Stimulated activated naive B cell treated with anti-CD40 and anti-IgM and Interleukin-4, amounts not matched to agents 10 μg/mL and 1 μg/mL and 100 μg/mL, for 72 hours (primary cell): ENCODE data around the gene TTC34.
A peak's percentile ranks its signal among the peaks of the same experiment; 100 is the strongest.

Source experiments
- ATAC-seq, 2 donors: fragments of 150-1000 bp; cut with Tn5 transposase; replicated peaks; 2 replicates each; pipeline ENCODE4 v1.10.0; 2021; ENCODE audit warnings: moderate library complexity in 1 of 2
- DNase-seq: peaks from one replicate; pipeline ENCODE4 v3.0.0; 2021
- H3K27ac Mint-ChIP-seq: one replicate; pipeline ENCODE4 v1.8.0; 2022; ENCODE audit warnings: mild to moderate bottlenecking, mixed read lengths
- H3K27me3 Mint-ChIP-seq, 2 donors: one replicate each; pipeline ENCODE4 v1.8.0; 2022; ENCODE audit warnings: mixed read lengths in 2 of 2
- H3K36me3 Mint-ChIP-seq, 2 donors: one replicate each; pipeline ENCODE4 v1.8.0; 2022; ENCODE audit warnings: mixed read lengths in 2 of 2, mild to moderate bottlenecking in 1 of 2
- H3K4me1 Mint-ChIP-seq, 2 donors: one replicate each; pipeline ENCODE4 v1.8.0; 2022; ENCODE audit warnings: mixed read lengths in 2 of 2, mild to moderate bottlenecking in 1 of 2
- H3K4me3 Mint-ChIP-seq, 2 donors: one replicate each; pipeline ENCODE4 v1.8.0; 2022; ENCODE audit warnings: mild to moderate bottlenecking in 2 of 2, mixed read lengths in 2 of 2, moderate library complexity in 1 of 2
- H3K9me3 Mint-ChIP-seq, 2 donors: one replicate each; pipeline ENCODE4 v1.8.0; 2022; ENCODE audit warnings: mixed read lengths in 2 of 2, mild to moderate bottlenecking in 1 of 2

The TTC34 gene

DNA sequence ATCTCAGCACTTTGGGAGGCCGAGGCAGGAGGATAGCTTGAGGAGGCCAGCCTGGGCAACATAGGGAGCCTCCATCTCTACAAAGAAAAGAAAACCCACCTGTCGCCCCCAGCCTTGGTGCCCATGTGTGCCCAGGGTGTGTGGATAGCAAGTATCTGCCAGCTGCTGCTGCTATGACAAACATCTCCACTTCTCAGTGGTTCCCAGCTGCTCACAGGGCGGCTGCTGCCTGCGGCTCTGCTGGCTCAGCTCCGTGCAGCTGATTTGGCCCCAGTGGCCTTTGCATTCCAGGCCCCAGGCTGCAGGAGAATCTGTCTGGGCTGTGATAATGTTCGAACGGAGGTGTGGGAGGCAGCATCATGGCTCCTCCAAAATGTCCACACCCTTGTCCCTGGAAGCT lies 10.6 kb upstream of the TTC34 start:
- peaks cover 4% of the 10 kb centered on the region in 2 donors for H3K9me3 Mint-ChIP-seq
- no peaks in the 10 kb centered on the region for H3K36me3 Mint-ChIP-seq
- H3K4me3 Mint-ChIP-seq = no peak overlapping the region
- no peak overlapping the region for H3K27ac Mint-ChIP-seq
- DNase-seq = no peak
- H3K27me3 Mint-ChIP-seq = peaks cover 0 to 23% of the 10 kb centered on the region in 2 donors
- H3K4me1 Mint-ChIP-seq = no peaks in the 10 kb centered on the region
- no peak for ATAC-seq

DNA sequence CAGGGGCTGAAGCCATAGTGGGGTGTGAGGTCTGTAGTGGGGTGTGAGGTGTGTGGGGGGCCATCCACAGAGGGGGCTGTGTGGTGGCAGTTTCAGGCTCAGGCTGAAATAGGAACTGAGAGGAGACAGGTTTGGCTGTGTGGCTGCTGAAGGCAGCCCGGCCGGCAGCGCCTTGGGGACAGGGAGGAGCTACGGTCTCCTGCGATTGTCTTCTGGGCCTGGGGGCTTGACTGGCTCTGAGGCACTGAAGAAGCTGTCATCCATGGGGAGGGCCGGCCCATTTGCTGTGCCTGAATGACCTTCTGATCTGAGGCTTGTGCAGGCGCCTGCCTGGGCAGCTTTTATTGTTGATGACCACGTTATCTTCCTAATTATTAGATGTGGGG lies 10.0 kb upstream of the TTC34 start:
- no peaks in the 10 kb centered on the region for H3K4me1 Mint-ChIP-seq
- ATAC-seq (peak in 1 of 2 donors; percentile 36), DNase-seq (no peak)
- H3K9me3 Mint-ChIP-seq = peaks cover 4% of the 10 kb centered on the region in 2 donors
- no peak overlapping the region for H3K4me3 Mint-ChIP-seq
- no peak overlapping the region for H3K27ac Mint-ChIP-seq
- H3K36me3 Mint-ChIP-seq = no peaks in the 10 kb centered on the region
- peaks cover 0 to 21% of the 10 kb centered on the region in 2 donors for H3K27me3 Mint-ChIP-seq

DNA sequence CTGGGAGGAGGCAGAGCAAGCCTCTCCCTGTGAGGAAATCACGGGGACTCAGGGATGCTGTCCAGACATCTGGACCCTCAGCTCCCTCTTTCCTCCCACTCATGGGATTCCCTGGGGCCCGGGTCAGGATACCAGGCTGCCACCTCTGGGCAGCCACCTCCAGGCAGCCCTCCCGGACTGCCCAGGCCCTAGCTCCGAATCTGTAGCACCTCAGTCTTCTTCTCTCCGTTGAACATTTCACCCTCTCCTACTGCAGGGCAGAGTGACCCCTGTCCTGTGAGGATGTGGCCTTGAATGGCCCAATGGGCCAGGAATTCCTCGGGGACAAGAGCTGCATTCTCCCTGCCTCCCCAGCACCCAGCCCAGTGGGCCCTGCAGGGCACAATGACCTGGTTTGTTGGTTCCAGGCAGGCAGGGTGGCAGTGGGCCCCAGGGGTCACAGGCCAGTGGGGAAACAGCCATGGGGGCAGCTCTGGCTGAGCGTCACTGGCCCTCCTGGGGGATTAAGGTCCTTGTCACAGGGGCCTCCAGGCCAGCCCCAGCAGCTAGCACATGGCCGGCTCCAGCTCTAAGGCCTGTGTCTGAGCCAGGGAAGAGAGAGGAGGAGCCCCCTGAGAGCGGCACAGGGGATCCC lies 9.5 kb upstream of the TTC34 start:
- Mint-ChIP-seq H3K27me3 (peaks cover 3 to 21% of the 10 kb centered on the region in 2 donors), H3K4me1 (no peaks in the 10 kb centered on the region), H3K4me3 (no peak overlapping the region), H3K27ac (no peak overlapping the region), H3K36me3 (no peaks in the 10 kb centered on the region), H3K9me3 (peaks cover 4% of the 10 kb centered on the region in 2 donors)
- DNase-seq = no peak
- no peak for ATAC-seq

DNA sequence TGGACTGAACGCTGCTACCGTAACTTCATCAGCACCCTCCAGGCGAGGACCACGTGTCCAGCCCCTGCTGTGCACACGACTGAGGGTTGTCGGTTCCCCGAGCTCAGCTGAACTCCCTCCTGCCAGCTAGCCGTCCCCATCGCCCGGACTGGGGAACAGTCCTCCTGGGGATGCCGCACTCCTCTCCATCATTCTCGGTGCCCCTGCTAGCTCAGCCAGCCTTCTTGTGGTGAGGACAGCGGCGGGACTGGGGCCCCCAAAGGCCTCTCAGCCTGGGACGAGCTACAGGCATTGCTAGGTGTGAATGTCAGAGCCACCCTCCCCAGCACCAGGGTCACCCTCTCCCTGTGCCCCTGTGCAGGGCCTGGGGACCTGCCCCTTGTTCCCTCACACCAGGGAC lies 8.8 kb upstream of the TTC34 start:
- Mint-ChIP-seq H3K9me3 (peaks cover 4% of the 10 kb centered on the region in 2 donors), H3K27me3 (peaks cover 5 to 24% of the 10 kb centered on the region in 2 donors), H3K4me1 (no peaks in the 10 kb centered on the region), H3K27ac (no peak overlapping the region), H3K36me3 (no peaks in the 10 kb centered on the region), H3K4me3 (no peak overlapping the region)
- ATAC-seq = no peak
- no peak for DNase-seq

DNA sequence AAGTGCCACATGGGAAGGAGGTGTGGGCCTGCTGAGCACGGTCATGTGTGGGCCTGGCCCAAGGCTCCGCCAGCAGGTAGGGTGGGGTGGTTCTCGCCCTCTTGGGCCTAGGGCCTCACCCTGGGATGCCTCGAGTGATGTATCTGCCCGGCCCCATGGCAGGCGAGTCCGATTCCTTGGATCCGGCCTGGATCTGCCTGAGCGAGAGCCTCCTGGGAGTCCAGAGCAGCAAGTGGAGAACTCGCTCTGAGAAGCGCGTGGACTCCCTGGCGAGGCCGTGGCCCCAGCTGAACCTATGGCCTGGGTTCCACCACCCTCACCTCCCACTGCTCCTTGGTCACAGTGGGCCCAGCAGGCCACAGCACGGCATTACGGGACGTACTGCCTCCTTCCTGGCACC lies 8.2 kb upstream of the TTC34 start:
- DNase-seq = no peak
- Mint-ChIP-seq H3K4me3 (no peak overlapping the region), H3K27ac (no peak overlapping the region), H3K4me1 (no peaks in the 10 kb centered on the region), H3K27me3 (peaks cover 5 to 24% of the 10 kb centered on the region in 2 donors), H3K36me3 (no peaks in the 10 kb centered on the region), H3K9me3 (peaks cover 4% of the 10 kb centered on the region in 2 donors)
- no peak for ATAC-seq

DNA sequence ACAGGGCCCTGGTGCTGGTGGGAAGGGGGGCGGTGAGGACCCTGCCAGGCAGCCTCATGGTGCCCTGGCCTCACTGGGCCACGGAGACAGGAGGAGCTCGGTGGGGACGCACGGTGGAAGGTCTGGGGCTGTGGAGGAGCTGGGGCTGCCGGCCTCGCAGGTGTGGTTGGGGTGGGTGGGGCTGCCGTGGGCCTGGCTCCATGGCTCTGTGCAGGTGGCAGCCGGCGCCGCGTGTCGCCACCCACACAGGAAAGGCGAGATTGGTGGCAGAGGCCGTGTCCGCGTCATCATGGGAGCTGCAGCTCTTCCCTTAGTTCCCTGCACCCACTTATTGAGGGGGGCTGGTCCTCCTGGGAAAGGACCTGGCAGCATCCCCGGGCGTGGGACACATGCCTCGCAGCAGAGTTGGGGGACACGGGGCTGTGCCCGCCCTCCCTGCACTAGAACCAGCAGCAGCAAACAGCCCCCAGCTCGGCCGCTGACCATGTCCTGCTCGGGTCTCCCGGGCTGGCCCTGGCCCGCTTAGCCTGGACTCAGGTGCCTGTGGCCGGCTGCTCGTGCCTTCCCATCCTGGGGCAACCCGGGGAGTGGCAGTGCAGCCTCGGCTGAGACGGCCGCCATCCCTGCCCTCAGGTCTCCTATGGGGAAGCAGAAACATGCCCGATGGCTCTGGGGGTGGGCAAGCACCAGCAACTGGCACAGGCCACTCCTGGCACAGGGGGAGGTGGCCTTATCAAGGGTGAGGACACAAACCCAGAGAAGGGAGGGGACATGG lies 7.5 kb upstream of the TTC34 start:
- no peak overlapping the region for H3K4me3 Mint-ChIP-seq
- peaks cover 3 to 4% of the 10 kb centered on the region in 2 donors for H3K9me3 Mint-ChIP-seq
- H3K27me3 Mint-ChIP-seq = peaks cover 5 to 24% of the 10 kb centered on the region in 2 donors
- H3K36me3 Mint-ChIP-seq = no peaks in the 10 kb centered on the region
- H3K4me1 Mint-ChIP-seq = no peaks in the 10 kb centered on the region
- H3K27ac Mint-ChIP-seq = no peak overlapping the region
- no peak for DNase-seq
- no peak for ATAC-seq

DNA sequence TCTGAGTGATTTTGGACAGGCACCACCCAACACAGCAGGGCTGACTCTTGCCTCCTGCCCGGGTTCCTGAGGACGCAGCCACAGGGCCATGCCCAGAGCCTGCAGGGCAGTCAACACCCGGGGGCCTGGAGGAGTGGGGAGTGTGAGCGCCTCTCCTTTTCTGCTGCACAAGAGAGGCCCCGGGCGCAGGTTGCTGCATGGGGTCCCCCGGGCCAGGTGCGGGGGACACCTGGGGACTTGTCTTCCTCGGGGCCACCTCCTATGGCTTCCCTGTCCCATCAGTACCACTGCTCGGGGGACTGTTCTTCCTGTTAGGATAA lies 6.9 kb upstream of the TTC34 start:
- Mint-ChIP-seq H3K9me3 (peaks cover 2 to 4% of the 10 kb centered on the region in 2 donors), H3K27ac (no peak overlapping the region), H3K27me3 (peaks cover 5 to 24% of the 10 kb centered on the region in 2 donors)

DNA sequence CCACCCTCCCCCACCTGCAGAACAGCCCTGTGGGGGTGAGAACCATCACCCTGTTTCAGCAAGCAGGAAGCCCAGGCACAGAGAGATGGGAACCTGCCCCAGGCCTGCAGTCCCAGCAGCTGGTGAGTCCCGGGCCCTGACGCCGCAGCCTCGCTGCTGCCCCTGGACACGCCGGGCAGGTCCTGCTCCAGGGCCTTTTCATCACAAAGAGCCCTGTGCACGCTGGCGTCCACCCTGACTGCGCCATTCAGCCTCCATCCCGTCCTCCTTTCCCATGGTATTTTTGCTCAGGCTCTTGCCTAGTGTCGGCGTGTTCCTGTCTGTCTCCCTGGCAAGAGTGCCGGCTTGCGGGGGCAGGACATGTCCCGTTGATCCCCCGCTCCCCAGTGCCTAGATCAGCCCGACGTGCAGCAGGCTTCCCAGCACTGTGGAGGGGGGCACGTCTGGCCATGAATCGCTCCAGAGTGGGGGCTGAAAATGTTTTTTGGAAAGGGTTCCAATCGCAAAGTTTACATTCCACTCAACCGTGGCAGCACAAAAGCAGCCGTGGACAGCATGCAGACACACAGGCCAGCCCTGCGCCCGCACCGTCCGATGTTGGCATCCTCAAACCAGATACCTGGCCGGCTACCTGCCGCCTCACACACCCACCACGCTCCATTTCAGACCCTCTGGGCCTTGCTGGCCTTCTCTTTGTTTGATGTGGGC lies 6.3 kb upstream of the TTC34 start:
- ATAC-seq (no peak), DNase-seq (no peak)
- Mint-ChIP-seq H3K4me3 (no peak overlapping the region), H3K4me1 (no peaks in the 10 kb centered on the region), H3K36me3 (no peaks in the 10 kb centered on the region), H3K27ac (no peak overlapping the region), H3K27me3 (peaks cover 5 to 24% of the 10 kb centered on the region in 2 donors), H3K9me3 (peaks cover 2 to 4% of the 10 kb centered on the region in 2 donors)

More for the DNA sequence above, 6.9 kb upstream of the TTC34 start:
- Mint-ChIP-seq H3K36me3 (no peaks in the 10 kb centered on the region), H3K4me1 (no peaks in the 10 kb centered on the region), H3K4me3 (no peak overlapping the region)
- ATAC-seq (no peak), DNase-seq (no peak)

DNA sequence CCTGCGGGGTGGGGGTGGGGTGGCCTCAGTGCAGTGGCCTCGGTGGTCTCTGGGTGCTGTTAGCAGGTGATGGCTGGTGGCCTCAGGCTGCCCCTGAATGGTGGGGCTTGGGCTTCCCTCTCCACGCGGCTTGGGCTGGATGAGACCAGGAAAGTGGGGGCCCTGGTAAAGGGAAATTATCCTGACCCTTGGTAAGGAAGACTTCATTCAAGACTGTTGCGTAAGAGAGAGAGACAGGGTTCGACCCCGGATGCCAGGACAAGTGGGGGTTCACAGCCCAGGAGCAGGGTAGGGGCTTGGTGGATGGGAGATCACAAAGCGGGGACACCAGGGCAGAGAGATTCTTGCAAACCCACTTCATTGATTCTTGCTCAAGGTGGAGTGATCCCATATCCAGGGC lies 5.5 kb upstream of the TTC34 start:
- ATAC-seq = no peak
- no peak for DNase-seq
- H3K27me3 Mint-ChIP-seq = peaks cover 5 to 18% of the 10 kb centered on the region in 2 donors
- H3K4me3 Mint-ChIP-seq = no peak overlapping the region
- no peaks in the 10 kb centered on the region for H3K9me3 Mint-ChIP-seq
- peaks cover 0 to 2% of the 10 kb centered on the region in 2 donors for H3K4me1 Mint-ChIP-seq
- no peaks in the 10 kb centered on the region for H3K36me3 Mint-ChIP-seq
- no peak overlapping the region for H3K27ac Mint-ChIP-seq

DNA sequence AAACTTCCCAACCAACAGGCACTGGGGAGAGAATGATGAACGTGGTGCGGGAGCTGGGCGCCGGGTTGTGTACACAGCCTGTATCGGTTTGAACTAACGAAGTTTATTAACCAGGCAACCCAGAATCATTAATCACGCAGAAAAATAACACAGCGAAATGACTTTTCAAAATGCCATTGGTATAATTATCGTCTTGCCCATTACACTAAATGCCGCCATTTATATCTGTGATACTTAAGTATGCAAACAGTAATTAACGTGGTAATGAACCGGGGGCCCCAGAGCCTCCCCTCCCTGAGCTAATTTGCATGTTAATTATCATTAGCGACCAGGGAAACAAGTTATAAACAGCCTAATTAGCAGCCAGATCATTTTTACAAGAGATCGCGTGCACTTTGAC lies 5.1 kb upstream of the TTC34 start:
- DNase-seq (no peak), ATAC-seq (no peak)
- Mint-ChIP-seq H3K27ac (no peak overlapping the region), H3K36me3 (no peaks in the 10 kb centered on the region), H3K4me1 (peaks cover 0 to 7% of the 10 kb centered on the region in 2 donors), H3K27me3 (peaks cover 5 to 18% of the 10 kb centered on the region in 2 donors), H3K4me3 (no peak overlapping the region), H3K9me3 (no peaks in the 10 kb centered on the region)

DNA sequence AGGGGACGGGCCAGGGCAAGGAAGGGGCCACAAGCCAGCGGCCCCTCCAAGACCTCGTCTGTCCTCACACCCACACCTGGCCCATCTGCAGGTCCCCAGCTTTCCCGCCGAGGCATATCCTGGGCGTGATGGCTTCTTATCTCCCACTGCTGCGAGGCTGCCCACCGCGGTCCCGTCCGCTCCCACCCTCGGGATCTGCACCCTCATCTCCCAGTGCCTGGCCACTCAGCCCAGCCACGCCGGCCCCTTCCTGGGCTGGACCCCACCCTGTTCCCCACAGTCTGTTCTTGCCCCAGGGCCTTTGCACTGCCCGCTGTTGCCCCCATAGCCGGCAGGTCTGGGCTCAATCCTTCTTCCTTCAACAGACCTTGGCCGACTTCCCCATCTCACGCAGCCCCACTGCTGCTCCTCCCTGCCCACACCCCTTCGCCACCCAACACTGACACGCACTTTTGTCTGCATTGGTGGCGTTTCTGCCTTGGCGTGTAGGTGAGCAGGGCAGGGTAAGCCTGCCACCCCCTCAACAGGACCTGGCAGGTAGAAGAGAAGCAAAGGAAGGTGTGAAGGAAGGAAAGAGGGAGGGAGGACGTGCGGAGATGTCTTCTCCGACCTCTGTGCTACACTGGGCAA lies 4.4 kb upstream of the TTC34 start:
- no peaks in the 10 kb centered on the region for H3K9me3 Mint-ChIP-seq
- H3K36me3 Mint-ChIP-seq = no peaks in the 10 kb centered on the region
- no peak overlapping the region for H3K4me3 Mint-ChIP-seq
- ATAC-seq = no peak
- DNase-seq = no peak
- peaks cover 2 to 11% of the 10 kb centered on the region in 2 donors for H3K4me1 Mint-ChIP-seq
- no peak overlapping the region for H3K27ac Mint-ChIP-seq
- H3K27me3 Mint-ChIP-seq = peaks cover 10 to 12% of the 10 kb centered on the region in 2 donors

DNA sequence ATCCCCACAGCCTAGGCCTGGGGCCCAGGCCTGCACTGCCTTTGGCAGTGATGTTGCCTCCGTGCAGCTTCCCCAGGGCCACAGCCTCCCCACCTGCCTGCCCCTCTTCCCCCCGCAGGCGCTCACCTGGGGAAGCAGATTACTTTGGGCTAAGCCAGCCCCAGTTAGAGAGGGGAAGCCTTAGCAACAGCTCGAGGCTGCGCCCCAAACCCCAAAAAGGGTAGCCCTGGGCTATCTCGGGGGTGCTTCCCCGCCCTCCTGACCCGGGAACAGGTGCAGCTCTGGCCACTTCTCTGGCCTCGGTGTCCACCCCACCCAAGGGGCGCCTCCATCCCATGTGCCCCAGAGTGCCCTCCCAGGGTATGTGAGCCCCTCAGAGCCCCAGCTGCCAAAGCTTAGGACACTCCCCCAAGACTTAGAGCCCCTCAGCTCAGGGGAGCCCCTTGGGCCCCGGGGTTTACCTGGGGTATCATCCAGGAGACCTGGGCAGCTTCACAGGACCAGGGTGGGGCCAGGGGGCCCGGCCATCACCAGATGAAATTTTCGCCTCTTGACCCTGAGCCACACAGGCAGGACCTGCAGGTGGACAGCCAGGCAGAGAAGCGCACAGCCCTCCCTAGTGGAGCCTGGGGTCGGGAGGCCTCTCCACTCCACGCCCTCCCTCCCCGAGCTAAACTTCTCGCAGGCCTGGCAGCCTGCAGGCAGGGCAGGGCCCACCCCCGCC lies 3.3 kb upstream of the TTC34 start:
- H3K4me3 Mint-ChIP-seq = no peak overlapping the region
- DNase-seq = no peak
- no peaks in the 10 kb centered on the region for H3K9me3 Mint-ChIP-seq
- H3K27me3 Mint-ChIP-seq = peaks cover 10 to 13% of the 10 kb centered on the region in 2 donors
- H3K27ac Mint-ChIP-seq = no peak overlapping the region
- no peak for ATAC-seq
- H3K4me1 Mint-ChIP-seq = peaks cover 2 to 11% of the 10 kb centered on the region in 2 donors
- no peaks in the 10 kb centered on the region for H3K36me3 Mint-ChIP-seq

DNA sequence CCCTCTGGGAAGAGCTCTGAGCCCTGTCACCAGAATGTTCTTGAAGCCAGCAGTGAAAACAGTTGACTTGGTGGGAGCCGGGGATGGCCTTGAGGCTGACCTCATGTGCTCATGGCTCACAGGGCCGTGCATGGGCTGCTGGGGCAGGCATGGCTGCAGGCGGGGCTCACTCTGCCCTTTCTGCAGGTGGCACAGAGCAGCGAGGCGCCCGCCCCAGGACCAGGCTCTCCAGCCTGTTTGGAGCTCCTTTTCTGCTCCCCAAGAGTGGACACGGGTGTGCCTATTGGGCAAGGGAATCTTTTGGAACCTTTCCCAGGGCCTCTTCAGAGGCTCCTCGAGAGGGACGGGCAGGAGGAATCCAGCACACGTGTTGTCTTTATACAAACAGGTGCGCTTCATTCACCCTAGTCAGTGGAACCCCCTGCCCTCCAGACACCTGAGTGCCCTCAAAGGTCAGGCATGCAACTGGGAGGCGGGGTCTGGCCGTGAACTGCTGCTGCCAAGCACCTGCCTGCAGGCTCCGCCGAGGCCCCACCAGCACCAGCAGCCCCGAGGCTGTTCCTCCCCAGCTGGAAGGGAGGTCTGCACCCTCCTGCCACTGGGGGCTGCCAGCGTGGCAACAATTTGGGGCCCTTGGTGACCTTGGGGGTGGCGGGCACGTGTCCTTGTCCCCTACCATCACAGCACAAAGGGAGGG lies 2.6 kb upstream of the TTC34 start:
- no peak for ATAC-seq
- H3K9me3 Mint-ChIP-seq = no peaks in the 10 kb centered on the region

More for the DNA sequence above, 2.6 kb upstream of the TTC34 start:
- Mint-ChIP-seq H3K27me3 (peaks cover 14 to 19% of the 10 kb centered on the region in 2 donors), H3K36me3 (no peaks in the 10 kb centered on the region), H3K4me1 (peaks cover 2 to 11% of the 10 kb centered on the region in 2 donors), H3K27ac (no peak overlapping the region), H3K4me3 (no peak overlapping the region)
- DNase-seq = no peak
